Loucy (cell line): Measurements from ENCODE around the gene HBP1.
A peak's percentile ranks its signal among the peaks of the same experiment; 100 is the strongest.

Experiments
- H2AFZ ChIP-seq: fragments of 200-600 bp; sonication (generic); 2 replicates; pipeline ENCODE4 v1.6.0; 2016; ENCODE audit warnings: antibody characterized with exemption, mild to moderate bottlenecking, low read length, moderate library complexity
- H3F3A ChIP-seq: fragments of 200-600 bp; 2 replicates; pipeline ENCODE4 v1.6.0; 2016; ENCODE audit warnings: antibody characterized with exemption, low read depth, mild to moderate bottlenecking
- H3K27me3 ChIP-seq: fragments of 200-600 bp; sonication (generic); 2 replicates; pipeline ENCODE4 v1.6.1; 2014; ENCODE audit warnings: low read length, mild to moderate bottlenecking; ENCODE audit not compliant: insufficient read depth, poor library complexity, severe bottlenecking
- H3K36me3 ChIP-seq: fragments of 200-600 bp; sonication (generic); 2 replicates; pipeline ENCODE4 v1.6.1; 2016; ENCODE audit warnings: low read length; ENCODE audit not compliant: insufficient read depth
- H3K4me1 ChIP-seq: fragments of 200-600 bp; sonication (generic); 2 replicates; pipeline ENCODE4 v1.5.1; 2014; ENCODE audit warnings: low read length, mild to moderate bottlenecking; ENCODE audit not compliant: insufficient read depth, poor library complexity, severe bottlenecking
- H3K4me2 ChIP-seq: fragments of 200-600 bp; sonication (generic); 2 replicates; pipeline ENCODE4 v1.6.0; 2014; ENCODE audit warnings: antibody characterized with exemption, low read length, low read depth, mild to moderate bottlenecking; ENCODE audit not compliant: poor library complexity, severe bottlenecking
- H3K4me3 ChIP-seq: fragments of 200-600 bp; sonication (generic); 2 replicates; pipeline ENCODE4 v1.5.1; 2014; ENCODE audit warnings: low read length, mild to moderate bottlenecking, mixed read lengths; ENCODE audit not compliant: poor library complexity, severe bottlenecking
- H3K79me2 ChIP-seq: fragments of 200-600 bp; sonication (generic); 2 replicates; pipeline ENCODE4 v1.6.1; 2014; ENCODE audit warnings: low read length; ENCODE audit not compliant: insufficient read depth
- H3K9ac ChIP-seq: fragments of 200-600 bp; sonication (generic); 2 replicates; pipeline ENCODE4 v1.6.0; 2014; ENCODE audit warnings: mild to moderate bottlenecking, low read depth, low read length, moderate library complexity; ENCODE audit not compliant: poor library complexity, severe bottlenecking
- H3K9me2 ChIP-seq: fragments of 200-600 bp; sonication (generic); replicated peaks from 2 replicates; pipeline ENCODE4 v1.6.1; 2016; ENCODE audit warnings: low read depth, low read length, mixed read lengths
- H3K9me3 ChIP-seq: fragments of 200-600 bp; sonication (generic); 2 replicates; pipeline ENCODE4 v1.6.1; 2014; ENCODE audit warnings: mild to moderate bottlenecking, antibody characterized with exemption, low read length, low read depth; ENCODE audit not compliant: insufficient read depth
- H4K20me1 ChIP-seq: fragments of 200-600 bp; sonication (generic); 2 replicates; pipeline ENCODE4 v1.6.0; 2014; ENCODE audit warnings: antibody characterized with exemption, low read length, mild to moderate bottlenecking; ENCODE audit not compliant: insufficient read depth, poor library complexity, severe bottlenecking
- CTCF ChIP-seq: fragments of 200-600 bp; sonication (generic); conservative IDR thresholded peaks from 2 replicates; pipeline ENCODE4 v1.5.1; 2014; ENCODE audit warnings: mild to moderate bottlenecking, antibody characterized with exemption, low read length
- EZH2phosphoT487 ChIP-seq: fragments of 200-600 bp; IDR thresholded peaks from 2 replicates; pipeline ENCODE4 v1.6.1; 2018; ENCODE audit warnings: antibody characterized with exemption, mild to moderate bottlenecking, moderate library complexity, borderline replicate concordance

The HBP1 gene

GRCh38 chr7:107147464-107148393 is 21.1 kb upstream of the HBP1 start:
- no peaks in the 10 kb centered on the region for H4K20me1 ChIP-seq
- H3K9me3 ChIP-seq = no peaks in the 10 kb centered on the region
- no peaks in the 10 kb centered on the region for H3K79me2 ChIP-seq
- no peaks in the 10 kb centered on the region for H3K27me3 ChIP-seq
- H3K9me2 ChIP-seq = no peaks in the 10 kb centered on the region
- no peak overlapping the region for H3K4me3 ChIP-seq
- H3K36me3 ChIP-seq = no peaks in the 10 kb centered on the region
- no peaks in the 10 kb centered on the region for H3K4me1 ChIP-seq
- H3K4me2 ChIP-seq = no peak overlapping the region
- no peak overlapping the region for H3K9ac ChIP-seq
- H2AFZ ChIP-seq = no peak overlapping the region
- no peaks in the 10 kb centered on the region for H3F3A ChIP-seq
- TF ChIP-seq CTCF = peak; percentile 79
- TF ChIP-seq EZH2phosphoT487 = no peak

DNA sequence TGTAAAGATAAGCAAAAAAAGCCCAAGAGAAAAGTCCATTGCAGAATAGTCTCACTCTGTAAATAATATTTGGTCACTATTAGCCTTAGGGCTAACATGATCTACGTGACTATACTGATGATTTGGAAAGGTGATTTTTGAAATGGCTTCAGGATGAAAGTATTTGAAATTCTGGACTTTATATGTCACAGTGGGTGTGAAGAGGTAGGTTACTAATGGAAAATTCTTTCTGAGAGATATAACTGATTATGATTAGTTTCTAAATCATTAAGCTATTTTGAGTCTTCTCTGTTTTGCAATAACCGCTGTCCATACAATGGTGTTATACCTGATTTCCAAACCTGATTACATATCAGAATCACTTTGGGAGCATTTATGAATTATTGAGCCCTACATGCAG is 20.1 kb upstream of the HBP1 start:
- no peak for TF ChIP-seq CTCF
- no peak for TF ChIP-seq EZH2phosphoT487

GRCh38 chr7:107149863-107150262 is 18.9 kb upstream of the HBP1 start:
- TF ChIP-seq EZH2phosphoT487 (no peak), CTCF (no peak)
- no peaks in the 10 kb centered on the region for H3K79me2 ChIP-seq
- no peaks in the 10 kb centered on the region for H3K36me3 ChIP-seq
- no peaks in the 10 kb centered on the region for H3K4me1 ChIP-seq
- no peak overlapping the region for H2AFZ ChIP-seq
- no peaks in the 10 kb centered on the region for H4K20me1 ChIP-seq
- H3K9ac ChIP-seq = no peak overlapping the region
- no peak overlapping the region for H3K4me2 ChIP-seq
- no peaks in the 10 kb centered on the region for H3K9me2 ChIP-seq
- no peaks in the 10 kb centered on the region for H3F3A ChIP-seq
- no peaks in the 10 kb centered on the region for H3K9me3 ChIP-seq
- no peak overlapping the region for H3K4me3 ChIP-seq
- no peaks in the 10 kb centered on the region for H3K27me3 ChIP-seq

More for the DNA sequence above, 20.1 kb upstream of the HBP1 start:
- H3K27me3 ChIP-seq = no peaks in the 10 kb centered on the region
- no peak overlapping the region for H3K9ac ChIP-seq
- no peaks in the 10 kb centered on the region for H3K9me3 ChIP-seq
- no peaks in the 10 kb centered on the region for H3K79me2 ChIP-seq
- no peaks in the 10 kb centered on the region for H4K20me1 ChIP-seq
- H3K9me2 ChIP-seq = no peaks in the 10 kb centered on the region
- no peak overlapping the region for H3K4me2 ChIP-seq
- H3K4me3 ChIP-seq = no peak overlapping the region
- H3K4me1 ChIP-seq = no peaks in the 10 kb centered on the region
- H3F3A ChIP-seq = no peaks in the 10 kb centered on the region
- no peak overlapping the region for H2AFZ ChIP-seq
- H3K36me3 ChIP-seq = no peaks in the 10 kb centered on the region
